GM23338 (cell line): ENCODE results near the gene DCDC1. TPM values are rescaled to one million over a fixed set of nuclear protein-coding genes. Genes with fewer than 3 reads are reported as not detected.

ENCODE experiments used
- ATAC-seq: fragments of 200-7000 bp; cut with Tn5 transposase; 3 replicates; pipeline ENCODE4 v1.9.1; 2020
- DNase-seq: peaks from one replicate; pipeline ENCODE4 v3.0.0-alpha.2; 2015; ENCODE audit warnings: low spot score
- H2AFZ ChIP-seq: fragments of 200-600 bp; sonication (generic); 2 replicates; pipeline ENCODE4 v1.8.0; 2016; ENCODE audit warnings: antibody characterized with exemption, mild to moderate bottlenecking, moderate library complexity
- H3F3A ChIP-seq: fragments of 200-600 bp; sonication (generic); replicated peaks from 2 replicates; pipeline ENCODE4 v1.8.0; 2017; ENCODE audit warnings: antibody characterized with exemption, mixed run types, low read depth
- H3K27ac ChIP-seq: fragments of 200-600 bp; sonication (generic); 2 replicates; pipeline ENCODE4 v1.6.1; 2016; ENCODE audit warnings: low read depth
- H3K27me3 ChIP-seq: fragments of 200-600 bp; sonication (generic); 2 replicates; pipeline ENCODE4 v1.8.0; 2016; ENCODE audit warnings: mild to moderate bottlenecking, mixed run types, moderate library complexity; ENCODE audit not compliant: insufficient read depth
- H3K36me3 ChIP-seq: fragments of 200-600 bp; sonication (generic); 2 replicates; pipeline ENCODE4 v1.8.0; 2016; ENCODE audit warnings: mild to moderate bottlenecking; ENCODE audit not compliant: insufficient read depth
- H3K4me1 ChIP-seq: fragments of 200-600 bp; sonication (generic); 2 replicates; pipeline ENCODE4 v1.8.0; 2016; ENCODE audit warnings: mild to moderate bottlenecking, moderate library complexity; ENCODE audit not compliant: insufficient read depth
- H3K4me2 ChIP-seq: fragments of 200-600 bp; sonication (generic); 2 replicates; pipeline ENCODE4 v1.7.1; 2017; ENCODE audit warnings: mixed run types
- H3K4me3 ChIP-seq: fragments of 200-600 bp; sonication (generic); 2 replicates; pipeline ENCODE4 v1.6.1; 2016; ENCODE audit warnings: mixed run types
- H3K79me2 ChIP-seq: fragments of 200-600 bp; sonication (generic); replicated peaks from 2 replicates; pipeline ENCODE4 v1.8.0; 2017; ENCODE audit warnings: mild to moderate bottlenecking; ENCODE audit not compliant: insufficient read depth
- H3K9me2 ChIP-seq: fragments of 200-600 bp; sonication (generic); 2 replicates; pipeline ENCODE4 v1.8.0; 2017; ENCODE audit not compliant: insufficient read depth
- H4K20me1 ChIP-seq: fragments of 200-600 bp; sonication (generic); replicated peaks from 2 replicates; pipeline ENCODE4 v1.8.0; 2017; ENCODE audit warnings: mild to moderate bottlenecking; ENCODE audit not compliant: insufficient read depth
- H3K27ac Mint-ChIP-seq: 2 replicates; pipeline ENCODE4 v1.8.0; 2020; ENCODE audit warnings: inconsistent platforms, mild to moderate bottlenecking, moderate library complexity, mixed read lengths
- H3K27me3 Mint-ChIP-seq: 3 replicates; pipeline ENCODE4 v1.8.0; 2022; ENCODE audit warnings: low read depth, mild to moderate bottlenecking, moderate library complexity, mixed read lengths, inconsistent platforms; ENCODE audit not compliant: insufficient read depth, poor library complexity
- H3K36me3 Mint-ChIP-seq: 3 replicates; pipeline ENCODE4 v1.8.0; 2021; ENCODE audit warnings: low read depth, mild to moderate bottlenecking, inconsistent platforms, moderate library complexity, mixed read lengths
- H3K4me1 Mint-ChIP-seq: 3 replicates; pipeline ENCODE4 v1.8.0; 2020; ENCODE audit warnings: mild to moderate bottlenecking, inconsistent platforms, mixed read lengths
- H3K4me3 Mint-ChIP-seq: 3 replicates; pipeline ENCODE4 v1.8.0; 2021; ENCODE audit warnings: moderate library complexity, mild to moderate bottlenecking, inconsistent platforms, mixed read lengths
- H3K9me3 Mint-ChIP-seq: 3 replicates; pipeline ENCODE4 v1.8.0; 2020; ENCODE audit warnings: moderate library complexity, mild to moderate bottlenecking, inconsistent platforms, mixed read lengths
- CREB1 ChIP-seq: fragments of 250-450 bp; sonication (Bioruptor Pico); IDR thresholded peaks from 2 replicates; pipeline ENCODE4 v1.5.0; 2020; ENCODE audit warnings: low read depth, mild to moderate bottlenecking, moderate library complexity
- EZH2 ChIP-seq: fragments of 200-600 bp; sonication (generic); IDR thresholded peaks from one replicate; pipeline ENCODE4 v1.8.0; 2017; ENCODE audit warnings: antibody characterized with exemption, mild to moderate bottlenecking, low read depth; ENCODE audit not compliant: unreplicated experiment
- EZH2phosphoT487 ChIP-seq: fragments of 200-600 bp; sonication (generic); IDR thresholded peaks from one replicate; pipeline ENCODE4 v1.8.1; 2018; ENCODE audit warnings: antibody characterized with exemption; ENCODE audit not compliant: unreplicated experiment
- JUNB ChIP-seq: IDR thresholded peaks from one replicate; pipeline ENCODE4 v1.6.1; 2016; ENCODE audit warnings: antibody characterized with exemption; ENCODE audit not compliant: unreplicated experiment
- STAT1 ChIP-seq: IDR thresholded peaks from one replicate; pipeline ENCODE4 v1.6.1; 2016; ENCODE audit warnings: antibody characterized with exemption; ENCODE audit not compliant: unreplicated experiment
- ZNF114 ChIP-seq: fragments of 250-450 bp; sonication (Bioruptor Pico); IDR thresholded peaks from 2 replicates; pipeline ENCODE4 v1.5.0; 2020; ENCODE audit warnings: mild to moderate bottlenecking, moderate library complexity
- ZNF331 ChIP-seq: fragments of 250-450 bp; sonication (Bioruptor Pico); IDR thresholded peaks from 2 replicates; pipeline ENCODE4 v1.5.0; 2020; ENCODE audit warnings: low read depth, mild to moderate bottlenecking, moderate library complexity
- polyA plus RNA-seq: library from polyadenylated mRNA; unstranded; fragments of >200 nt; fragmentation: Nextera tagmentation; extraction: Ambion mirVana; gene quantifications from 2 replicates; pipeline ENCODE4 v1.2.1, GENCODE V29; 2016
- total RNA-seq: library from RNA; depleted of rRNA; stranded (reverse); fragments of >200 nt; shearing (Covaris generic); gene quantifications from 2 replicates; pipeline ENCODE4 v1.2.3, GENCODE V29; 2014
- TF ChIP-seq, protein P1 (sequence below): fragments of 250-450 bp; sonication (Bioruptor Pico); IDR thresholded peaks from 2 replicates; pipeline ENCODE4 v1.5.0; 2020; ENCODE audit warnings: mild to moderate bottlenecking, moderate library complexity
- TF ChIP-seq, protein P2 (sequence below): IDR thresholded peaks from 2 replicates; pipeline ENCODE4 v1.6.1; 2016; ENCODE audit warnings: antibody characterized with exemption
- TF ChIP-seq, protein P3 (sequence below), 2 experiments: fragments of 200-600 bp in 1 of 2; sonication (generic) in 1 of 2; conservative IDR thresholded peaks; 2 replicates each; pipeline versions ENCODE4 v1.5.1 to v1.6.1; 2016 to 2017; ENCODE audit warnings: antibody characterized with exemption in 2 of 2, low read depth in 2 of 2, mild to moderate bottlenecking in 2 of 2, moderate library complexity in 1 of 2

The DCDC1 gene
- total and polyA plus RNA-seq, 2 experiments from 2014 or later, result 0.56 to 0.58 TPM

DNA sequence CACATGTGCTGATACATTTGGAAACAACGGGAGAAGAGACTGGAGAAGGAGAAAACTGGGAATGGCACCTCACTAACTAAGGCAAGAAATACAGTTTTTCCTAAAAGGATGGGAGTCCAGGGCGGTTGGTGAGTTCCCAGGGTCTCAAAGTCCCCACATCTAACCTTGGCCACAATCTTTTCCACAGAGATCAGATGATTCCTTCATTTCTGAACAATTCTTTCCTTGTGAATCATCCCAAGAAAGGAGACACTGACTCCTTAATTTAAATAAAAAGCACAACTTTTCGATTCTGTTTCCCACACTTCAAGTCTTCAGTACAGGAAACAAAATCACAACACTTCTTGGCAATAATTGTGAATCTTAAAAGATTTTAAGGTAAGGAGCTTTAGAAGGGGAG lies 384.7 kb downstream of the DCDC1 start:
- H3K9me3 Mint-ChIP-seq, result no peaks in the 10 kb centered on the region
- H2AFZ ChIP-seq, result peak overlapping the region; percentile 88
- no peak for TF ChIP-seq ZNF114 (CRISPR knock-in tag)
- no peak for TF ChIP-seq CREB1
- TF ChIP-seq ZNF331 (CRISPR knock-in tag), result no peak
- TF ChIP-seq JUNB, result no peak
- no peak for TF ChIP-seq EZH2
- TF ChIP-seq EZH2phosphoT487, result no peak
- TF ChIP-seq, protein P1, sequence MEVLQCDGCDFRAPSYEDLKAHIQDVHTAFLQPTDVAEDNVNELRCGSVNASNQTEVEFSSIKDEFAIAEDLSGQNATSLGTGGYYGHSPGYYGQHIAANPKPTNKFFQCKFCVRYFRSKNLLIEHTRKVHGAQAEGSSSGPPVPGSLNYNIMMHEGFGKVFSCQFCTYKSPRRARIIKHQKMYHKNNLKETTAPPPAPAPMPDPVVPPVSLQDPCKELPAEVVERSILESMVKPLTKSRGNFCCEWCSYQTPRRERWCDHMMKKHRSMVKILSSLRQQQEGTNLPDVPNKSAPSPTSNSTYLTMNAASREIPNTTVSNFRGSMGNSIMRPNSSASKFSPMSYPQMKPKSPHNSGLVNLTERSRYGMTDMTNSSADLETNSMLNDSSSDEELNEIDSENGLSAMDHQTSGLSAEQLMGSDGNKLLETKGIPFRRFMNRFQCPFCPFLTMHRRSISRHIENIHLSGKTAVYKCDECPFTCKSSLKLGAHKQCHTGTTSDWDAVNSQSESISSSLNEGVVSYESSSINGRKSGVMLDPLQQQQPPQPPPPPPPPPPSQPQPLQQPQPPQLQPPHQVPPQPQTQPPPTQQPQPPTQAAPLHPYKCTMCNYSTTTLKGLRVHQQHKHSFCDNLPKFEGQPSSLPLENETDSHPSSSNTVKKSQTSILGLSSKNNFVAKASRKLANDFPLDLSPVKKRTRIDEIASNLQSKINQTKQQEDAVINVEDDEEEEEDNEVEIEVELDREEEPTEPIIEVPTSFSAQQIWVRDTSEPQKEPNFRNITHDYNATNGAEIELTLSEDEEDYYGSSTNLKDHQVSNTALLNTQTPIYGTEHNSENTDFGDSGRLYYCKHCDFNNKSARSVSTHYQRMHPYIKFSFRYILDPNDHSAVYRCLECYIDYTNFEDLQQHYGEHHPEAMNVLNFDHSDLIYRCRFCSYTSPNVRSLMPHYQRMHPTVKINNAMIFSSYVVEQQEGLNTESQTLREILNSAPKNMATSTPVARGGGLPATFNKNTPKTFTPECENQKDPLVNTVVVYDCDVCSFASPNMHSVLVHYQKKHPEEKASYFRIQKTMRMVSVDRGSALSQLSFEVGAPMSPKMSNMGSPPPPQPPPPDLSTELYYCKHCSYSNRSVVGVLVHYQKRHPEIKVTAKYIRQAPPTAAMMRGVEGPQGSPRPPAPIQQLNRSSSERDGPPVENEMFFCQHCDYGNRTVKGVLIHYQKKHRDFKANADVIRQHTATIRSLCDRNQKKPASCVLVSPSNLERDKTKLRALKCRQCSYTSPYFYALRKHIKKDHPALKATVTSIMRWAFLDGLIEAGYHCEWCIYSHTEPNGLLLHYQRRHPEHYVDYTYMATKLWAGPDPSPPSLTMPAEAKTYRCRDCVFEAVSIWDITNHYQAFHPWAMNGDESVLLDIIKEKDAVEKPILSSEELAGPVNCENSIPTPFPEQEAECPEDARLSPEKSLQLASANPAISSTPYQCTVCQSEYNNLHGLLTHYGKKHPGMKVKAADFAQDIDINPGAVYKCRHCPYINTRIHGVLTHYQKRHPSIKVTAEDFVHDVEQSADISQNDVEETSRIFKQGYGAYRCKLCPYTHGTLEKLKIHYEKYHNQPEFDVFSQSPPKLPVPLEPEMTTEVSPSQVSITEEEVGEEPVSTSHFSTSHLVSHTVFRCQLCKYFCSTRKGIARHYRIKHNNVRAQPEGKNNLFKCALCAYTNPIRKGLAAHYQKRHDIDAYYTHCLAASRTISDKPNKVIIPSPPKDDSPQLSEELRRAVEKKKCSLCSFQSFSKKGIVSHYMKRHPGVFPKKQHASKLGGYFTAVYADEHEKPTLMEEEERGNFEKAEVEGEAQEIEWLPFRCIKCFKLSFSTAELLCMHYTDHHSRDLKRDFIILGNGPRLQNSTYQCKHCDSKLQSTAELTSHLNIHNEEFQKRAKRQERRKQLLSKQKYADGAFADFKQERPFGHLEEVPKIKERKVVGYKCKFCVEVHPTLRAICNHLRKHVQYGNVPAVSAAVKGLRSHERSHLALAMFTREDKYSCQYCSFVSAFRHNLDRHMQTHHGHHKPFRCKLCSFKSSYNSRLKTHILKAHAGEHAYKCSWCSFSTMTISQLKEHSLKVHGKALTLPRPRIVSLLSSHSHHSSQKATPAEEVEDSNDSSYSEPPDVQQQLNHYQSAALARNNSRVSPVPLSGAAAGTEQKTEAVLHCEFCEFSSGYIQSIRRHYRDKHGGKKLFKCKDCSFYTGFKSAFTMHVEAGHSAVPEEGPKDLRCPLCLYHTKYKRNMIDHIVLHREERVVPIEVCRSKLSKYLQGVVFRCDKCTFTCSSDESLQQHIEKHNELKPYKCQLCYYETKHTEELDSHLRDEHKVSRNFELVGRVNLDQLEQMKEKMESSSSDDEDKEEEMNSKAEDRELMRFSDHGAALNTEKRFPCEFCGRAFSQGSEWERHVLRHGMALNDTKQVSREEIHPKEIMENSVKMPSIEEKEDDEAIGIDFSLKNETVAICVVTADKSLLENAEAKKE (CRISPR knock-in tag), result no peak
- no peak overlapping the region for H3K4me3 Mint-ChIP-seq
- H3F3A ChIP-seq, result no peaks in the 10 kb centered on the region
- peaks cover 19% of the 10 kb centered on the region for H3K4me1 Mint-ChIP-seq
- H3K27me3 ChIP-seq, result no peaks in the 10 kb centered on the region
- H3K36me3 Mint-ChIP-seq, result no peaks in the 10 kb centered on the region
- DNase-seq, result no peak
- no peak overlapping the region for H3K27ac ChIP-seq
- H3K27me3 Mint-ChIP-seq, result no peaks in the 10 kb centered on the region
- H3K4me1 ChIP-seq, result no peaks in the 10 kb centered on the region
- no peaks in the 10 kb centered on the region for H4K20me1 ChIP-seq
- H3K79me2 ChIP-seq, result no peaks in the 10 kb centered on the region
- no peak overlapping the region for H3K4me2 ChIP-seq
- no peaks in the 10 kb centered on the region for H3K36me3 ChIP-seq
- H3K9me2 ChIP-seq, result no peaks in the 10 kb centered on the region
- H3K27ac Mint-ChIP-seq, result no peak overlapping the region
- no peak overlapping the region for H3K4me3 ChIP-seq
- ATAC-seq, result no peak

DNA sequence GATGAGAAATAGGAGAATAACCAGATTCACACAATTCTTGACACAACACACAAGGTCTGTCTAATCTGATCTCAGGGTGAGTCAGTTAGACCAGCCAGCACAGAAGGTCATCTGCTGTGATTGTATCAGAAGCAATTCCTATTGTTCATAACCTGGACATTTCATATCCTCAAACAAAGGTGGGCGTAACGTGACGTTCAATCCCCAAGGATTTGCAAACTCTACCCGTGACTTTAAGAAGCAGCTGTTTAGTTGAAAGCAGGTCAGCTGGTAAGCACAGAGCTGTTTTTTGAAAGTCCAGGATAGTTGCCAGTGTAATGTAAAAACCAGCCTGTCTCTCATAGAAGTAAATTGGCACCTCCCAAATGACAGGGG lies 385.1 kb downstream of the DCDC1 start:
- Histone ChIP-seq H3K27ac (no peak overlapping the region), H3K9me2 (no peaks in the 10 kb centered on the region), H3F3A (no peaks in the 10 kb centered on the region), H2AFZ (peak overlapping the region; percentile 88), H3K4me3 (no peak overlapping the region), H3K27me3 (no peaks in the 10 kb centered on the region), H4K20me1 (no peaks in the 10 kb centered on the region), H3K4me1 (no peaks in the 10 kb centered on the region), H3K79me2 (no peaks in the 10 kb centered on the region), H3K4me2 (no peak overlapping the region), H3K36me3 (no peaks in the 10 kb centered on the region)
- Mint-ChIP-seq H3K36me3 (no peaks in the 10 kb centered on the region), H3K9me3 (no peaks in the 10 kb centered on the region), H3K27me3 (no peaks in the 10 kb centered on the region), H3K4me1 (peaks cover 19% of the 10 kb centered on the region), H3K27ac (no peak overlapping the region), H3K4me3 (no peak overlapping the region)
- DNase-seq (no peak), ATAC-seq (no peak)
- TF ChIP-seq EZH2 (no peak), JUNB (no peak), STAT1 (no peak)
- TF ChIP-seq, protein P2, sequence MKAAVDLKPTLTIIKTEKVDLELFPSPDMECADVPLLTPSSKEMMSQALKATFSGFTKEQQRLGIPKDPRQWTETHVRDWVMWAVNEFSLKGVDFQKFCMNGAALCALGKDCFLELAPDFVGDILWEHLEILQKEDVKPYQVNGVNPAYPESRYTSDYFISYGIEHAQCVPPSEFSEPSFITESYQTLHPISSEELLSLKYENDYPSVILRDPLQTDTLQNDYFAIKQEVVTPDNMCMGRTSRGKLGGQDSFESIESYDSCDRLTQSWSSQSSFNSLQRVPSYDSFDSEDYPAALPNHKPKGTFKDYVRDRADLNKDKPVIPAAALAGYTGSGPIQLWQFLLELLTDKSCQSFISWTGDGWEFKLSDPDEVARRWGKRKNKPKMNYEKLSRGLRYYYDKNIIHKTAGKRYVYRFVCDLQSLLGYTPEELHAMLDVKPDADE, result no peak
- TF ChIP-seq, protein P3, sequence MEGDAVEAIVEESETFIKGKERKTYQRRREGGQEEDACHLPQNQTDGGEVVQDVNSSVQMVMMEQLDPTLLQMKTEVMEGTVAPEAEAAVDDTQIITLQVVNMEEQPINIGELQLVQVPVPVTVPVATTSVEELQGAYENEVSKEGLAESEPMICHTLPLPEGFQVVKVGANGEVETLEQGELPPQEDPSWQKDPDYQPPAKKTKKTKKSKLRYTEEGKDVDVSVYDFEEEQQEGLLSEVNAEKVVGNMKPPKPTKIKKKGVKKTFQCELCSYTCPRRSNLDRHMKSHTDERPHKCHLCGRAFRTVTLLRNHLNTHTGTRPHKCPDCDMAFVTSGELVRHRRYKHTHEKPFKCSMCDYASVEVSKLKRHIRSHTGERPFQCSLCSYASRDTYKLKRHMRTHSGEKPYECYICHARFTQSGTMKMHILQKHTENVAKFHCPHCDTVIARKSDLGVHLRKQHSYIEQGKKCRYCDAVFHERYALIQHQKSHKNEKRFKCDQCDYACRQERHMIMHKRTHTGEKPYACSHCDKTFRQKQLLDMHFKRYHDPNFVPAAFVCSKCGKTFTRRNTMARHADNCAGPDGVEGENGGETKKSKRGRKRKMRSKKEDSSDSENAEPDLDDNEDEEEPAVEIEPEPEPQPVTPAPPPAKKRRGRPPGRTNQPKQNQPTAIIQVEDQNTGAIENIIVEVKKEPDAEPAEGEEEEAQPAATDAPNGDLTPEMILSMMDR (conservative IDR thresholded peaks at IDR 0.05; ENCODE audit: low read depth in 2 of 2), result no peak
